ENCODE results near the gene POU4F3.
"Not testable (repeated sequence)": the region's sequence is repeated elsewhere in the genome, so short reads cannot be mapped to it uniquely, and the experiment has no call there.

The POU4F3 gene
- 0 to 0.16 (median 0) reads per million in 3 experiments for total RNA-seq

GRCh38 chr5:146338774-146339714 is at the start of gene POU4F3:
Gene POU4F3 (plus strand): TSS chr5:146338839. CDS start chr5:146339113, 274 bp downstream.
- no peak for DNase-seq

- DNase-seq: no peak
These were observed 48.3 kb upstream of the POU4F3 start for GRCh38 chr5:146290318-146290717.

DNA sequence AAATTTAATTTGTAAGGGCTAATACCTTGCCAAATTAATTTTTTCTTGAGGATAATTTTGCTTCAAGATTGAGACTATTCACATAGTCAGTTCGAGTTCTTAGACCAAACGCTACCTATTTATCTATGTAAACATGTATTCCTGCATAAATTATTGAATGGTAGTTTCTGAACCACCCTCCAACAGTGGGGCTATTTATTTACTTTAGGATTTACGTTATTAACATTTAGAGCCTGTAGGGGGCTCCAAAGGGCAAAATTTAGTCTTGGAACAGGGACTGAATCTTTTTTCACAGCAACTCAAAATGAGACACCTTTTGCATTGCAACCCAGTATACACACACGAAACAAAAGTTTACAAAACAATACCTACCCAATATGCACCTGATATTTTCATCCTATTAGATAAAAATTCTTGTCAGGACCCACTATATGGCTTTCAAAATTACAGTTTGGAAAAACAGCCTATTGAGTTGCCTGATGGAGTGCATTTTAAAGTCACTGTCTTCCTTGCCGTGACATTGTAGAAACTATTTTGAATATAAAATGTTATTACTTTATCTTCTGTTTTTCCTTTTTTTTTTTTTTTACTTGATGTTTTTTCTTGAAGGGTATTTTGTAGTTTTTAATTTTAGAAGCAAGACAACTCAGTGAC is 47.1 kb upstream of the POU4F3 start:
- peak; percentile 15 for DNase-seq

DNA sequence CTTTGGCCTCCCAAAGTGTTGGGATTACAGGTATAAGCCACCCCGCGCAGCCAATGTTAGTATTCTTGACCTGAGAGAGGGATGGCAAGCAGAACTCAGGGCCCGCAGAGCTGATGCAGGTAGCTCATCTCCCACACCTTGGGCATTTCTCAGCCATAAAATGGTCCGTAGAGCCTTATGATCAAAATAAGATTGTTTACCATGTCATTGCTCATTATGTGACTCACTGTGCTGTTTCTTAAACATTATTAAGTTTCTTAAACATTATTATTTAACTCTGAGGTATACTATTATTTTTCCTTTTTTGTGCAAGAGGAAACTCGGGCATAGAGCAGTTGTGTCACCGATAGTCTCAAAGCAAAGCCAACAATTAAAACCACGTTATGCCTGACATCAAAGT is 42.4 kb upstream of the POU4F3 start:
- no peak for DNase-seq

GRCh38 chr5:146298920-146299319 is 39.7 kb upstream of the POU4F3 start:
- not testable (repeated sequence) for DNase-seq

DNA sequence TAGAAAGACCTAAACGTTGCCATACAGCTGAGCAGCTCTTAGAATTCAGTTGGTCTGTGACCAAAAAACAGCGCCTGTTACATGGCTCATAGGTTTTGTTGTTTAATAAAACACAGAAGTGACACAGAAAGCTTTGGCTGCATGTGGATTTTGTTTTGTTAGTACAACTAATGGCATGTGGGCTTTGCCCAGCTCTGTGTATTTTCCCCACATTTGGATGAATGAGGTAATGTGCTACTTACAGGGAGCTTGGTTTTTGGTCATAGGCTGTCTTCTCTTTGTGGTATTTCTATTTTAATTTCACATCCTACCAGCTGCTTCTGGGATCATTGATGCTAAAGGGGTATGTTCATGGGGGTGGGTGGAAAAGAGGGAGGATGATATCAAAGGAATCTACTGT is 37.0 kb upstream of the POU4F3 start:
- no peak for DNase-seq

DNA sequence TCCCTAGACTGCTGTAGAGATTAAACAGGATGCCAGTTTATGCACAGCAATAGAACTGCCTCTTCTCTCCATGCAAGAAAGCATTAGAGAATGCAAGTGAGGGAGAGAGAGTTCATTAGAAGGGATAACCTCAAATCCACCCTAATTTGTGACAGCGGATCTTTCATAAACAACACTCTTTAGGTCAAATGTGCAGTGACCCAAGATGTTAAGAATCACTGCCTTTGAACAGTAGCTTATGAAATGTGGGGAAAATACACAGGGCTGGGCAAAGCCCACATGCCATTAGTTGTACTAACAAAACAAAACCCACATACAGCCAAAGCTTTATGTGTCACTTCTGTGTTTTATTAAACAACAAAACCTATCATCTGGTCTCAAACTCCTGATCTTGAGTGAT is 36.2 kb upstream of the POU4F3 start:
- DNase-seq: no peak

DNA sequence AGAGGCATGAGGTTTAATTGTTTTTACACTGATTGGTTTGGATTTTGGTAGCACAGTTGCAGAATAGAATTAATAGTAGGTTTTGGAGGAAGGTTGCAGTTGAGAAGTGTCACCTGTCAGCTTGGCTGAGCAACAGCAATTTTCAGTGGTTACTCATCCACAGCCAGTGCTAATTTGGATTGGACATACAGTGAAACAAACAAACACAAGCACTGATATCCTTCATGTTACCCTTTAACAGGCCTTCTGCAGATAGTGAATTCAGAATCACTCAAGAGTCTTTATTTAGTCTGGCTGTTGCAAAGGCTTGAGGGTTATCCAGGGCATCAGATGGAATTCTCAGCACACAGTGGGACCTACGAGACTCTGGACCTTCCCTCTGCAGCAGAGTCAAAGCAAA is 31.8 kb upstream of the POU4F3 start:
- DNase-seq: no peak

DNA sequence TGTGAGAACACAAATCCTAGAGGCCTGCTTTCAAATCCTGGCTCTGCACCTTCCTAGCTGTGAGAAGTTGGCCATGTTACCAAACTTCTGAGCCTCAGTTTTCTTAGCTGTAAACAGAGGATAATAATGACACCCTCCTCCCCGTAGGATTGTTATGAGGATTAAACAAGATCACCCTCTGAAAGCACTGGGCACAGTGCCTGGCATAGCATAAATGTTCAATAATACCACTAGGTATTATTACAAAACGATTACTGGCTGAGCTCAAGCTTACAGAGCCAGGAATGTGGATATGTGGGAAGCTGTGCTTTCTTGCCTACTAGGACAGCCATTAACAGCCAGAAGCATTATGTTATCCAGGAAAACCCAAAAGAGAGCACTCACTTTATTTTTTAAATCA is 30.8 kb upstream of the POU4F3 start:
- DNase-seq: no peak

DNA sequence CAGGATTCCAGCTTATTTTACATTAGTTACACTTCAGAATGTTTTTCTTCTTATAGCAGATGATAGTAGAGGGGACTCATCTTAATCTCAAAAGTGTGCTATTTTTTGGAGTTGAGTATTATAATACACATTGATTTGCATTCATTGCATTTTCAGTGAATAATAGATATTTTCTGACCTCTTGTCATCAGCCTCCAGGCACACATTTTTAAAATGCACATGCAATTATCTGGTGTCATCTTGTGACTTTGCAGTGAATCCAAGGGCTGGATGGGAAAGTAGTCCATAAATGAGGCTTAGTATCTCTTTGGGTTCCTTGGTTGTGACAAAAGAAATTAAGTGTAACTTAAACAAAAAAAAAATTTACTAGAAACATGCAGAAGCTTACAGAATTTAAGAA is 28.1 kb upstream of the POU4F3 start:
- no peak for DNase-seq

GRCh38 chr5:146311278-146311677 is 27.4 kb upstream of the POU4F3 start:
- no peak for DNase-seq

DNA sequence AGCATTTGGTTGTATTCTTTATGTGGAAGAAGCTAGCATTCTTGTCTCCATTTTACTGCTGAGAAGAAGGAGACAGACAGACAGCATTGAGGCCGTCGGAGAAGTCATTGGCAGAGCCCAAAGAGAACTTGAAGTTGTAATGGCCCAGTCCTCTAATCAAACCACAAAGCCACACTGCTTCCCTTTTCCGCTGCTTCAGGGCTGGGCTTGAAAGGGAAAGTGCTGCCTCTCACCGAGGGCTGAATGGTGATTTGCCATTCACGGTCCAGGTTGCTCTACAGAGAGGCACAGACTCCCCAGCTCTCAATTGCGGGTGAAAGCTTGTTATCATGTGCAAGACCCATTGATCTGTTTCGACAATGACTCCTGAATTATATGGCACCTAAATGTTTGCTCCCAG is 25.6 kb upstream of the POU4F3 start:
- no peak for DNase-seq

GRCh38 chr5:146321571-146321970 is 17.1 kb upstream of the POU4F3 start:
- DNase-seq: no peak

GRCh38 chr5:146327257-146327870 is 11.3 kb upstream of the POU4F3 start:
- no peak for DNase-seq

GRCh38 chr5:146327989-146328388 is 10.7 kb upstream of the POU4F3 start:
- no peak for DNase-seq

- no peak for DNase-seq
These were observed 8.9 kb upstream of the POU4F3 start for GRCh38 chr5:146329697-146330096.

DNA sequence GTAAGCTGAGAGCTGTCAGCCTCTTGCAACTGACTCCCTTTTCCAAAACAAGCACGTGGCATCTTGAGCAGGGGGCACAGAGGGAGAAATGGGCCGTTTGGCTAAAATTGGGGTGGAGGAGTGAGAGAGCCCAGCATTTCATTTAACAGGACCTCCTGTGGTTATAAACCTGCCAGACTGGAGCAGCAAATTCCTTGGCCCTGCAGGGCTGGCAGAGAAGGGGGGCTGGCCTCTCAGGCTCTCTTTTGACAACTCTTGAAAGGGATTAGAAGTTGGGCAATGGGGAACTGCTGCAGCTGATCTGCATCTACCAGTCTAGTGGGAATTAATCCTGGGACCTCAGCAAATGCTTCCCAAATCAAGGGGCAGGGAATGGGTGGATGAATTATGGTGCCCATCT is 7.2 kb upstream of the POU4F3 start:
- DNase-seq: no peak

DNA sequence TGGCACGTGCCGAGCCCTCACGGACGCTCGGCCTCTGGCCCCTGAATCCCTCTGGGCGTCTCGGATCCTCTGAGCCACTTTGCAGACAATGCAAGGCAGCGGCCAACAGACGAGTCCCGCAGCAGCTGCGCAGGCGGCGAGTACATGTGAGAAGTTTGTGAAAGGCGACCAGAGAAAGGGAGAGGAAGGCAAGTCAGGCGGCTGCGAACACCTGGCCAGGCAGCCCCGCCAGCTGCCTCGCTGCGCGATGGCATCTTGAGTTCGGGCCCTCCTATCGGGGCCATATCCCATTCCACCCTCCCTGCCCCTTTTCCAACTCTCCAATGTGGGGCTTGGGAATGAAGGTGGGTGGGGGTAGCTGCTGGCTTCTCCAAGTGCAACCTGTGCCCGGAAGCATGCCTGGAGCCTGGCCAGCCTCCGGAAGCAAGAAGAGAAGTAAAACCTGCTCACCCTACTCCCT is 4.5 kb upstream of the POU4F3 start:
- DNase-seq: no peak

DNA sequence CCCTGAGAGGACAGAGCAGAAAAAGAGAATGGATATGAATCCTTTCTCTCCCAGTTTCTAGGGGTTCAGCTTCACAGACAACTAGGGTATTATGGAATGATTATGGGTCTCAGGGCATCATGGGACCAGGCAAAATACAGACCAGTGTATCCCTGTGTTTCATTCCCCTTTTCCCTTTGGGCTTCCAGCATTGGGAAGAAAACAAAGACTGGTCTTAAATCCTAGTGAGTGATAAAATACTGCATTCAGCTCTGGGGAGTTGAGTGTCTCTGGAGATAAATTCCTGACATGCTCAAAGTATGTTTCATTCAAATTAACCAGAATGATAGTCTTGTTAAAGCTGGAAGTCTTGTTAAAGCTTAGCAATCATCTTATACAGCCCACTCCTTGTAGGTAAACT is 2.4 kb upstream of the POU4F3 start:
- DNase-seq: no peak

DNA sequence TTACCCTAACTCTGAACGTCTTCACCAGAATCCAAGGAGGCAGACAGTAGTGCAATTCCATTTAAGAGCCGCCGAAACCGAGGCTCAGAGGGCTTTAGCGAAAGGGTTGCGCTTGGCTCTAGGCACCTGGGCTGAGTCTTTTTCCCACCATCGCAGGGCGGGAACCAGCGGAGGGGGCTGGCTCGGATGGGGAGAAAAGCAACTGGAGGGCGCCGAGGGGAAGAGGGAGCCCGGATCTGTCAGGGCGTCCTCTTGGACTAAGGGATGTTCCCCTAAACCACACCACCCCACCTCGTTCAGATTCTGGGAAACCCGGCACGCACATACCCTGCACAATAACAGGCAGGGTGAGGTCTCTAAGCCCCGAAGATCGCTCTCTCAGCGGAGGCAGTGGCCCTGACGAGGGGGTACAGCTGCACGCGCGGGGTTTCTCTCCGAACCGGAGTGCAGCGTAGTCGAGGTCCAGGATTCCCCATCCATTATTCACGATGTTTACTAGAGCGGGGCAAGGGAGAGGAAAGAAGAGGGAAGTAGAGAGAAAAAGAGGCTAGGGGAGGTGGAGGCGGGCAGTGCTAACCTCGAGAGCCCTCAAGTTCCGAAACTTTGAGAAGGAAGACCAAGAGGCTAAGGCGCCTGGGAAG is 1.3 kb upstream of the POU4F3 start:
- DNase-seq: no peak

GRCh38 chr5:146337928-146338327 is 711 bp upstream of the POU4F3 start:
- DNase-seq: no peak

DNA sequence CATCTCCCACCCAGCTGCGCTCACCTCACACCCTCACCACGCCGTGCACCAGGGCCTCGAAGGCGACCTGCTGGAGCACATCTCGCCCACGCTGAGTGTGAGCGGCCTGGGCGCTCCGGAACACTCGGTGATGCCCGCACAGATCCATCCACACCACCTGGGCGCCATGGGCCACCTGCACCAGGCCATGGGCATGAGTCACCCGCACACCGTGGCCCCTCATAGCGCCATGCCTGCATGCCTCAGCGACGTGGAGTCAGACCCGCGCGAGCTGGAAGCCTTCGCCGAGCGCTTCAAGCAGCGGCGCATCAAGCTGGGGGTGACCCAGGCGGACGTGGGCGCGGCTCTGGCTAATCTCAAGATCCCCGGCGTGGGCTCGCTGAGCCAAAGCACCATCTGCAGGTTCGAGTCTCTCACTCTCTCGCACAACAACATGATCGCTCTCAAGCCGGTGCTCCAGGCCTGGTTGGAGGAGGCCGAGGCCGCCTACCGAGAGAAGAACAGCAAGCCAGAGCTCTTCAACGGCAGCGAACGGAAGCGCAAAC is 1.1 kb downstream of the POU4F3 start:
- no peak for DNase-seq
